Bronchial epithelial cell (primary cell): ENCODE data around the gene DEFB114. TPM values are rescaled to one million over a fixed set of nuclear protein-coding genes. Genes with fewer than 3 reads are reported as not detected.

Experiments
- DNase-seq: peaks from one replicate; pipeline ENCODE4 v3.0.0-alpha.2; 2010; ENCODE audit warnings: low read depth
- FAIRE-seq: peaks from 2 replicates; lab custom pipeline; 2011; peaks lifted over from hg19 to GRCh38; lab: Jason Lieb, UNC
- H3K27me3 ChIP-seq: 2 replicates; pipeline ENCODE4 v1.5.1; 2011; ENCODE audit warnings: low read length; ENCODE audit not compliant: control insufficient read depth, insufficient read depth
- H3K36me3 ChIP-seq: 2 replicates; pipeline ENCODE4 v1.5.1; 2011; ENCODE audit warnings: low read length; ENCODE audit not compliant: control insufficient read depth, insufficient read depth
- H3K4me3 ChIP-seq: 2 replicates; pipeline ENCODE4 v1.5.1; 2011; ENCODE audit warnings: mild to moderate bottlenecking, low read depth, low read length, control low read depth
- total RNA-seq: library from RNA; depleted of rRNA; stranded (reverse); fragments of >200 nt; gene quantifications from 2 replicates; pipeline ENCODE4 v1.2.1, GENCODE V29; 2014
- TF ChIP-seq, protein P1 (sequence below): IDR thresholded peaks from 2 replicates; pipeline ENCODE4 v1.5.1; 2011; ENCODE audit warnings: mild to moderate bottlenecking, moderate library complexity, low read length, control low read depth, inconsistent platforms; ENCODE audit not compliant: insufficient read depth, severe bottlenecking

Gene DEFB114
- total RNA-seq, 1 donor from 2014 or later, result not detected

DNA sequence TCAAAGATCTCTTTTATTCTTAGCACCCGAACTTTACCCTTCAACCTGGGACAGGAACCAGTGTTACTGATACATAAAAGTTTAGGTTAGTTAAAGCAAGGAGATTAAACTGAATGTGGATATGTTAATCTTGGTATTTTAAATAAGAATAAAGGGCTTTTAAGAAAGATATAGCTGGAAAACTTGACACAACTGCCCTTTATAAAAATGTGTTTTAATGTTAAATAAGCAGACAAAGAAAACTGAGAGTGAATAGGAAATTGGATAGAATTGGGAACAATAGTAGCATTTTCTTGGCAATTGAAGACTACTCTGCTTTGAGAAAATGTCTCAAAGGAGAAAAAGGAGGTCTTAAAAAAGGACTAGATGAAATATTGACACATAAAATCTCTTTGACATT, 51.8 kb downstream of the DEFB114 start:
- TF ChIP-seq, protein P1, sequence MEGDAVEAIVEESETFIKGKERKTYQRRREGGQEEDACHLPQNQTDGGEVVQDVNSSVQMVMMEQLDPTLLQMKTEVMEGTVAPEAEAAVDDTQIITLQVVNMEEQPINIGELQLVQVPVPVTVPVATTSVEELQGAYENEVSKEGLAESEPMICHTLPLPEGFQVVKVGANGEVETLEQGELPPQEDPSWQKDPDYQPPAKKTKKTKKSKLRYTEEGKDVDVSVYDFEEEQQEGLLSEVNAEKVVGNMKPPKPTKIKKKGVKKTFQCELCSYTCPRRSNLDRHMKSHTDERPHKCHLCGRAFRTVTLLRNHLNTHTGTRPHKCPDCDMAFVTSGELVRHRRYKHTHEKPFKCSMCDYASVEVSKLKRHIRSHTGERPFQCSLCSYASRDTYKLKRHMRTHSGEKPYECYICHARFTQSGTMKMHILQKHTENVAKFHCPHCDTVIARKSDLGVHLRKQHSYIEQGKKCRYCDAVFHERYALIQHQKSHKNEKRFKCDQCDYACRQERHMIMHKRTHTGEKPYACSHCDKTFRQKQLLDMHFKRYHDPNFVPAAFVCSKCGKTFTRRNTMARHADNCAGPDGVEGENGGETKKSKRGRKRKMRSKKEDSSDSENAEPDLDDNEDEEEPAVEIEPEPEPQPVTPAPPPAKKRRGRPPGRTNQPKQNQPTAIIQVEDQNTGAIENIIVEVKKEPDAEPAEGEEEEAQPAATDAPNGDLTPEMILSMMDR, result no peak
- no peak for DNase-seq
- H3K4me3 ChIP-seq, result no peak overlapping the region
- FAIRE-seq, result no peak
- no peaks in the 10 kb centered on the region for H3K27me3 ChIP-seq
- no peaks in the 10 kb centered on the region for H3K36me3 ChIP-seq

DNA sequence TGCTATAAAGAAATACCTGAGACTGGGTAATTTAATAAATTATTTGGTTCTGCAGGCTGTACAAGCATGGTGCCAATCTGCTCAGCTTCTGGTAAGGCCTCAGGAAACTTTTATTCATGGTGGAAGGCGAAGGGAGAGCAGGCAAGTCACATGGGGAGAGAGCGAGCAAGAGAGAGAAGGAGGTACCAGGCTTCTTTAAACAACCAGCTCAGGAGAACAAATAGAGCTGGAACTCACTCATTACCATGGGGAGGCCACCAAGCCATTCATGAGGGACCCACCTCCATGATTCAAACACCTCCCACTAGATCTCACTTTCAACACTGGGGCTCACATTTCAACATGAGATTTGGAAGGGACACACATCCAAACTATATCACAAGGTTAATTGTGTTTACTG, 52.7 kb downstream of the DEFB114 start:
- Histone ChIP-seq H3K36me3 (no peaks in the 10 kb centered on the region), H3K4me3 (no peak overlapping the region), H3K27me3 (no peaks in the 10 kb centered on the region)
- DNase-seq (no peak), FAIRE-seq (no peak)
- TF ChIP-seq, protein P1, result no peak

Other genes with a start within 250 kb of the DEFB114 start
- under 0.01 and 2.4 TPM in 2 replicates for gene CRISP3, start 219.8 kb downstream of the DEFB114 start, total RNA-seq
- not detected in 2 replicates for gene PGK2, start 176.9 kb downstream of the DEFB114 start, total RNA-seq
- not detected in 2 replicates for gene CRISP1, start 97.6 kb downstream of the DEFB114 start, total RNA-seq
- gene DEFB113, start 5.5 kb upstream of the DEFB114 start, total RNA-seq, result not detected in 2 replicates
- not detected in 2 replicates for gene DEFB110, start 57.8 kb upstream of the DEFB114 start, total RNA-seq
- not detected in 2 replicates for gene DEFB112, start 85.8 kb upstream of the DEFB114 start, total RNA-seq